Measurements from ENCODE around the gene SLC66A2. TPM values are rescaled to one million over a fixed set of nuclear protein-coding genes. Genes with fewer than 3 reads are reported as not detected.
A peak's percentile ranks its signal among the peaks of the same experiment; 100 is the strongest.

The SLC66A2 gene
- total RNA-seq, 1 experiment from 2014 or later: 19.5 TPM

DNA sequence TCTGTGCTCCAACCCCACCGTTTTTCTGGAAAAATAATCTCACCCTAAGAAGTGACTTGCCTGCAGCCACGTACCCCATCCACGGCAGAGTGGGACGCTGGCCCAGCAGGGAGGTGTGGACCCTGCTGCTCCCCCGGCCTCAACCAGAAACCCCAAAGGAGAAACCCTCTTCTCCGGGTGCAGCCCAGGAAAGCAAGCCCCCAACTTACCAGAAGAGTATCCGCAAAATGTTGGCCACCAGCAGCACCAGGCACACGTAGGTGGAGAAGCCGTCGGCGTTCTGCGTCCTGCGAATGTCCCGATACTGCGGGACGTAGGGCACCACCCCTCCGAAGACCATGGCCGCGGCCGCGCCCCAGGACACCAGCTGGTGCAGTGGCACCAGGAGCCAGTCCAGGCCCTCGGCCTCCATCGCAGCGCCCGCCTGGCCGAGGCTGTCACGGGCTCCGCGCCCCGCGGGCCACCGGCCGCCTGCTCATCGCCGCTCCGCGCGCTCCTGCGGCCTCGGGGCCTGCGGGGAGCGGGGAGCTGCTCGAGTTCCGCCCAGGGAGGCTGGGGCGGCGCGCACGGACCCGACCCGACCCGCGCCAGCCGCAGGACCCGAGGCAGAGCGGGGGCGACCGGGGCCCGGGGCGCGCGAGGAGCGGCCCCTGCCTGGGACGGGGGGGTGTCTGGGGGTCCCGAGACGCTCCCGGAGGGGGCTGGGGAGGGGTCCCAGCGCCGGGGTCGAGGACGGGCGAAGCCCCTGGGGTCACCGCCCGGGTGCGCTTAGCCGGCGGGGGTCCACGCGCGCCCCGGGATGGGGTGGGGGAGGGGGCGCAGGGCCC is 725 bp downstream of the SLC66A2 start:
- peaks cover 3% of the 10 kb centered on the region for H3K36me3 Mint-ChIP-seq (ENCODE audit: insufficient read depth, unreplicated experiment)
- TF ChIP-seq, protein P1, sequence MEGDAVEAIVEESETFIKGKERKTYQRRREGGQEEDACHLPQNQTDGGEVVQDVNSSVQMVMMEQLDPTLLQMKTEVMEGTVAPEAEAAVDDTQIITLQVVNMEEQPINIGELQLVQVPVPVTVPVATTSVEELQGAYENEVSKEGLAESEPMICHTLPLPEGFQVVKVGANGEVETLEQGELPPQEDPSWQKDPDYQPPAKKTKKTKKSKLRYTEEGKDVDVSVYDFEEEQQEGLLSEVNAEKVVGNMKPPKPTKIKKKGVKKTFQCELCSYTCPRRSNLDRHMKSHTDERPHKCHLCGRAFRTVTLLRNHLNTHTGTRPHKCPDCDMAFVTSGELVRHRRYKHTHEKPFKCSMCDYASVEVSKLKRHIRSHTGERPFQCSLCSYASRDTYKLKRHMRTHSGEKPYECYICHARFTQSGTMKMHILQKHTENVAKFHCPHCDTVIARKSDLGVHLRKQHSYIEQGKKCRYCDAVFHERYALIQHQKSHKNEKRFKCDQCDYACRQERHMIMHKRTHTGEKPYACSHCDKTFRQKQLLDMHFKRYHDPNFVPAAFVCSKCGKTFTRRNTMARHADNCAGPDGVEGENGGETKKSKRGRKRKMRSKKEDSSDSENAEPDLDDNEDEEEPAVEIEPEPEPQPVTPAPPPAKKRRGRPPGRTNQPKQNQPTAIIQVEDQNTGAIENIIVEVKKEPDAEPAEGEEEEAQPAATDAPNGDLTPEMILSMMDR (IDR thresholded peaks at IDR 0.05; ENCODE audit: insufficient read depth in 1 of 2, low read depth in 1 of 2, low read length in 1 of 2, severe bottlenecking in 1 of 2, unreplicated experiment in 1 of 2): no peak
- POLR2A ChIA-PET: interaction anchor here (0.6 kb wide), 1 partner anchor 197 kb away, joined by 3 read pairs; no protein-coding TSS in a partner anchor
- H3K27ac Mint-ChIP-seq (ENCODE audit: unreplicated experiment): no peak overlapping the region
- Histone ChIP-seq H3K9me3 (no peaks in the 10 kb centered on the region), H3K36me3 (ENCODE audit: control insufficient read depth, insufficient read depth, low read length) (no peaks in the 10 kb centered on the region), H3K27me3 (replicated peaks; ENCODE audit: control insufficient read depth, insufficient read depth, low read length) (no peaks in the 10 kb centered on the region), H3K4me3 (ENCODE audit: low read depth, low read length) (peak overlapping the region; percentile 62), H3K4me1 (no peaks in the 10 kb centered on the region)
- H3K4me3 Mint-ChIP-seq (ENCODE audit: unreplicated experiment): peak overlapping the region; percentile 65
- H3K9me3 Mint-ChIP-seq (ENCODE audit: unreplicated experiment): no peaks in the 10 kb centered on the region
- intact Hi-C loops (cut with micrococcal nuclease; ENCODE audit: unreplicated experiment): loop anchor here (2.0 kb wide), 1 partner anchor 16 kb away; no protein-coding TSS in a partner anchor
- no peaks in the 10 kb centered on the region for H3K27me3 Mint-ChIP-seq (ENCODE audit: insufficient read depth, unreplicated experiment)
- DNase-seq: no peak
- no TSS peak for BruUV-seq (replicated peaks)
- H3K4me1 Mint-ChIP-seq (ENCODE audit: low read depth, unreplicated experiment): no peaks in the 10 kb centered on the region
- CTCF ChIA-PET: no interaction called here

DNA sequence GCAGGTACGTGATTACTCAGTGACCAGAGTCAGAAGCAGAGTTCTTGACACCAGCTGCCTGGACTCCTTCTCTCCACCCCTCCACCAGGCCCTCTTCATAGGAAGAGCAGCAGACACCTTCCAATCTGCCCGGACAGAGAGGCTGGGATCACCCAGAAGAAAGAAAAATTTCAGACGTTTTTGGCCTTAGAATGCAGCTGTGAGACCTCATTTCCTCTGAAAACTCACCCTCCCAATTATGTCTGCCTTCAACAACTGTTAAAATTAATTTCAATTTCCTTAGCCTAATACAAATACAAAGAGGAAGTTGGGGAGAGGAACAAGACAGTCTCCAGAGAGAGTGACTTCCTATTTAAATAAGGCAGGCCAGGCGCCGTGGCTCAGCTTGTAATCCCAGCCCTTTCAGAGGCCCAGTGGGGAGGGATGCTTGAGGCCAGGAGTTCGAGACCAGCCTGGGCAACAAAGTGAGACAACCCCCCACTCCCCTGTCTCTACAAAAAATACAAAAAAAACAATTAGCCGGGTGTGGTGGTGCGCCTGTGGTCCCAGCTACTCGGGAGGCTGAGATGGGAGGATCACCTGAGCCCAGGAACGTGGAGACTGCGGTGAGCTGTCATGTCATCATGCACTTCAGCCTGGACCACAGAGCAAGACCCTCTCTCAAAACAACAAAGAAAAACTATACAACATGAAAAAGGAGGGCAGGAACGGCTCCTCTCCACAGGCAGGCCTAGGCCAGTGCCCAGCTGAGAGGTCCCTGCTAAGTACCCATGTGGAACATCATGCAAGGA is 1.6 kb downstream of the SLC66A2 start:
- POLR2A ChIA-PET: interaction anchor here (0.6 kb wide), 1 partner anchor 198 kb away, joined by 3 read pairs; no protein-coding TSS in a partner anchor
- no peaks in the 10 kb centered on the region for H3K9me3 ChIP-seq
- BruUV-seq (replicated peaks): TSS peak; percentile 58

More for the DNA sequence above, 1.6 kb downstream of the SLC66A2 start:
- no peaks in the 10 kb centered on the region for H3K4me1 ChIP-seq
- peak overlapping the region; percentile 62 for H3K4me3 ChIP-seq (ENCODE audit: low read depth, low read length)
- no peaks in the 10 kb centered on the region for H3K36me3 ChIP-seq (ENCODE audit: control insufficient read depth, insufficient read depth, low read length)
- Mint-ChIP-seq H3K4me3 (ENCODE audit: unreplicated experiment) (peak overlapping the region; percentile 65), H3K9me3 (ENCODE audit: unreplicated experiment) (no peaks in the 10 kb centered on the region), H3K36me3 (ENCODE audit: insufficient read depth, unreplicated experiment) (peaks cover 5% of the 10 kb centered on the region), H3K27ac (ENCODE audit: unreplicated experiment) (no peak overlapping the region), H3K27me3 (ENCODE audit: insufficient read depth, unreplicated experiment) (no peaks in the 10 kb centered on the region), H3K4me1 (ENCODE audit: low read depth, unreplicated experiment) (no peaks in the 10 kb centered on the region)
- intact Hi-C loops (cut with micrococcal nuclease; ENCODE audit: unreplicated experiment): loop anchor here (2.0 kb wide), 1 partner anchor 15 kb away; no protein-coding TSS in a partner anchor
- no peaks in the 10 kb centered on the region for H3K27me3 ChIP-seq (replicated peaks; ENCODE audit: control insufficient read depth, insufficient read depth, low read length)
- TF ChIP-seq, protein P1 (IDR thresholded peaks at IDR 0.05; ENCODE audit: insufficient read depth in 1 of 2, low read depth in 1 of 2, low read length in 1 of 2, severe bottlenecking in 1 of 2, unreplicated experiment in 1 of 2): no peak
- CTCF ChIA-PET: no interaction called here
- DNase-seq: no peak
